Dedifferentiated amniotic fluid mesenchymal stem cell (primary cell): Measurements from ENCODE around the gene NCOR1.
"Not testable (repeated sequence)": the region's sequence is repeated elsewhere in the genome, so short reads cannot be mapped to it uniquely, and the experiment has no call there.

ENCODE experiments used
- DNase-seq: peaks from one replicate; pipeline ENCODE4 v3.0.0-alpha.2; 2016; ENCODE audit errors: extremely low spot score

Gene NCOR1

GRCh38 chr17:16215273-16215964 lies at the start of gene NCOR1:
TSS of gene NCOR1 (minus strand) at chr17:16215534. CDS start at chr17:16194569, 20,965 bp downstream.
- DNase-seq = peak; percentile 92

GRCh38 chr17:16262201-16262600 lies 46.9 kb upstream of the NCOR1 start:
- DNase-seq = no peak

- no peak for DNase-seq
Measured at GRCh38 chr17:16261049-16261448, 45.7 kb upstream of the NCOR1 start.

GRCh38 chr17:16259926-16260325 lies 44.6 kb upstream of the NCOR1 start:
- no peak for DNase-seq

GRCh38 chr17:16258901-16259300 lies 43.6 kb upstream of the NCOR1 start:
- no peak for DNase-seq

GRCh38 chr17:16255481-16255921 lies 40.2 kb upstream of the NCOR1 start:
- peak; percentile 38 for DNase-seq

GRCh38 chr17:16254773-16255400 lies 39.6 kb upstream of the NCOR1 start:
- DNase-seq = no peak

- DNase-seq = no peak
Measured at GRCh38 chr17:16251556-16251955, 36.2 kb upstream of the NCOR1 start.

GRCh38 chr17:16251043-16251442 lies 35.7 kb upstream of the NCOR1 start:
- DNase-seq = no peak

GRCh38 chr17:16250635-16251034 lies 35.3 kb upstream of the NCOR1 start:
- DNase-seq = peak; percentile 52

- DNase-seq = no peak
Measured at GRCh38 chr17:16247586-16247984, 32.3 kb upstream of the NCOR1 start.

- DNase-seq = no peak
Measured at GRCh38 chr17:16243801-16244567, 28.6 kb upstream of the NCOR1 start.

GRCh38 chr17:16243385-16243784 lies 28.1 kb upstream of the NCOR1 start:
- DNase-seq = no peak

GRCh38 chr17:16241906-16242399 lies 26.6 kb upstream of the NCOR1 start:
- DNase-seq = no peak

- DNase-seq = no peak
Measured at GRCh38 chr17:16239931-16240330, 24.6 kb upstream of the NCOR1 start.

- DNase-seq = no peak
Measured at GRCh38 chr17:16232391-16232790, 17.1 kb upstream of the NCOR1 start.

- DNase-seq = not testable (repeated sequence)
Measured at GRCh38 chr17:16229912-16230561, 14.7 kb upstream of the NCOR1 start.

GRCh38 chr17:16222406-16222805 lies 7.1 kb upstream of the NCOR1 start:
- DNase-seq = no peak

GRCh38 chr17:16217002-16217635 lies 1.8 kb upstream of the NCOR1 start, which contains the start of gene PIGL:
TSS of gene PIGL (plus strand) at chr17:16217210. CDS start at chr17:16217227, 17 bp downstream.
- DNase-seq = peak; percentile 94

GRCh38 chr17:16216341-16217001 lies 1.1 kb upstream of the NCOR1 start:
- not testable (repeated sequence) for DNase-seq

GRCh38 chr17:16215965-16216316 lies 607 bp upstream of the NCOR1 start:
- DNase-seq = no peak
